ENCODE results near the gene DNM3.

DNA sequence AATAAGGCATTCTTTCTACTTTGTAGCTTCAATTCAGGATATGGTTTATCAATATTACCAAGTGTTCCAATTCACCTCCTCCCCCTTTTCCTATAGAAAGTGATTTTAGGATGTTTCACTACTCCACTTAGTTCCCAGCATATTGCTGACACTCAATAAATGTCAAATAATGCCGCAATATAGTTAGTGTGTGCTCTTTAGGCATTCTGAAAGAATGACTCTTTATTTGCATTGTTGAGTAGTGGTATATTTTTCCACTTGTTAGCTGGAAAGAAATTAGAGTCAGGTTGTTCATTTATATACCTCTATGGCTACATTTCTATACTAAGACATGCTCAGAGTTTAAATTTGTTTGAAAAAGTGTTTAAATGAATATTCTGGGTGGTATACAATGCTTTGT is 424.6 kb downstream of the DNM3 start:
- TF ChIP-seq, protein P1, sequence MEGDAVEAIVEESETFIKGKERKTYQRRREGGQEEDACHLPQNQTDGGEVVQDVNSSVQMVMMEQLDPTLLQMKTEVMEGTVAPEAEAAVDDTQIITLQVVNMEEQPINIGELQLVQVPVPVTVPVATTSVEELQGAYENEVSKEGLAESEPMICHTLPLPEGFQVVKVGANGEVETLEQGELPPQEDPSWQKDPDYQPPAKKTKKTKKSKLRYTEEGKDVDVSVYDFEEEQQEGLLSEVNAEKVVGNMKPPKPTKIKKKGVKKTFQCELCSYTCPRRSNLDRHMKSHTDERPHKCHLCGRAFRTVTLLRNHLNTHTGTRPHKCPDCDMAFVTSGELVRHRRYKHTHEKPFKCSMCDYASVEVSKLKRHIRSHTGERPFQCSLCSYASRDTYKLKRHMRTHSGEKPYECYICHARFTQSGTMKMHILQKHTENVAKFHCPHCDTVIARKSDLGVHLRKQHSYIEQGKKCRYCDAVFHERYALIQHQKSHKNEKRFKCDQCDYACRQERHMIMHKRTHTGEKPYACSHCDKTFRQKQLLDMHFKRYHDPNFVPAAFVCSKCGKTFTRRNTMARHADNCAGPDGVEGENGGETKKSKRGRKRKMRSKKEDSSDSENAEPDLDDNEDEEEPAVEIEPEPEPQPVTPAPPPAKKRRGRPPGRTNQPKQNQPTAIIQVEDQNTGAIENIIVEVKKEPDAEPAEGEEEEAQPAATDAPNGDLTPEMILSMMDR (IDR thresholded peaks at IDR 0.05): no peak
- TF ChIP-seq EP300 (IDR thresholded peaks at IDR 0.05; ENCODE audit: low read depth) (no peak), POLR2A (IDR thresholded peaks at IDR 0.05) (no peak), POLR2AphosphoS5 (IDR thresholded peaks at IDR 0.05) (no peak)
